ENCODE results near the gene SCAPER. TPM values are rescaled to one million over a fixed set of nuclear protein-coding genes. Genes with fewer than 3 reads are reported as not detected.

The SCAPER gene
- total and polyA plus RNA-seq, 12 donors = 6.9 to 48.1 (median 39.5) TPM

GRCh38 chr15:76382987-76383728, 522.0 kb downstream of the SCAPER start:
- 97 to 99% methylated on average over 2 of the region's 2 CpGs for WGBS, 2 donors
- Histone ChIP-seq H3K4me3 (no peak overlapping the region), H3K4me1 (no peaks in the 10 kb centered on the region), H3K9me3 (no peaks in the 10 kb centered on the region), H3K27me3 (no peaks in the 10 kb centered on the region), H3K27ac (no peak overlapping the region), H3K36me3 (peaks cover 0 to 23% (median 0%) of the 10 kb centered on the region in 9 donors)
- no peak for TF ChIP-seq CTCF (IDR thresholded peaks at IDR 0.05)
- no peak for DNase-seq
- ATAC-seq = no peak
- intact Hi-C loops (cut with DNase I) = no loop called here

GRCh38 chr15:76381366-76381765, 523.8 kb downstream of the SCAPER start:
- Histone ChIP-seq H3K9me3 (no peaks in the 10 kb centered on the region), H3K27me3 (no peaks in the 10 kb centered on the region), H3K4me1 (peaks cover 0 to 1% (median 0%) of the 10 kb centered on the region in 9 donors), H3K27ac (no peak overlapping the region), H3K4me3 (no peak overlapping the region), H3K36me3 (peaks cover 0 to 23% (median 0%) of the 10 kb centered on the region in 9 donors)
- intact Hi-C loops (cut with DNase I) = no loop called here
- DNase-seq (no peak), ATAC-seq (no peak)
- WGBS, 2 donors = 96 to 98% methylated on average over 4 of the region's 4 CpGs
- TF ChIP-seq CTCF (IDR thresholded peaks at IDR 0.05) = no peak

- ATAC-seq = no peak
- Histone ChIP-seq H3K36me3 (peaks cover 0 to 23% (median 0%) of the 10 kb centered on the region in 9 donors), H3K4me3 (no peak overlapping the region), H3K27ac (no peak overlapping the region), H3K27me3 (no peaks in the 10 kb centered on the region), H3K4me1 (peaks cover 0 to 5% (median 0%) of the 10 kb centered on the region in 9 donors), H3K9me3 (no peaks in the 10 kb centered on the region)
- no peak for TF ChIP-seq CTCF (IDR thresholded peaks at IDR 0.05)
- DNase-seq = no peak
- 93 to 98% methylated on average over 1 of the region's 1 CpG for WGBS, 2 donors
- intact Hi-C loops (cut with DNase I) = no loop called here
Measured at GRCh38 chr15:76380249-76380648, 524.9 kb downstream of the SCAPER start.

- no peak for TF ChIP-seq CTCF (IDR thresholded peaks at IDR 0.05)
- no peak for ATAC-seq
Measured at GRCh38 chr15:76378691-76379090, 526.4 kb downstream of the SCAPER start.

More at GRCh38 chr15:76378691-76379090, 526.4 kb downstream of the SCAPER start:
- Histone ChIP-seq H3K9me3 (no peaks in the 10 kb centered on the region), H3K4me3 (no peak overlapping the region), H3K27ac (no peak overlapping the region), H3K27me3 (no peaks in the 10 kb centered on the region), H3K36me3 (peaks cover 0 to 35% (median 2%) of the 10 kb centered on the region in 9 donors), H3K4me1 (peaks cover 0 to 5% (median 0%) of the 10 kb centered on the region in 9 donors)
- intact Hi-C loops (cut with DNase I) = no loop called here
- no peak for DNase-seq
- WGBS, 2 donors = 94 to 100% methylated on average over 1 of the region's 1 CpG

Measured in heart right ventricle (tissue), 16 donors.